Right ventricle myocardium inferior (tissue), 1 donor: Measurements from ENCODE around the gene TECTA. TPM values are rescaled to one million over a fixed set of nuclear protein-coding genes. Genes with fewer than 3 reads are reported as not detected.
"Not testable (repeated sequence)": the region's sequence is repeated elsewhere in the genome, so short reads cannot be mapped to it uniquely, and the experiment has no call there.

Experiments used
- ATAC-seq: fragments of 200-7000 bp; cut with Tn5 transposase; one replicate; pipeline ENCODE4 v1.9.1; 2020; ENCODE audit warnings: mild to moderate bottlenecking, moderate library complexity
- DNase-seq: peaks from one replicate; pipeline ENCODE4 v3.0.0; 2021; ENCODE audit errors: missing footprints
- intact Hi-C: fragments of 100-400 bp; cut with DNase I; formaldehyde crosslinking; loops from one replicate; pipeline ENCODE4 v1.11.0; 2022
- total RNA-seq: library from RNA; stranded (reverse); fragmentation: NEBNext Ultra II Directional; extraction: Animal tissue kit (Norgen Biotek cat#: 25700); gene quantifications from one replicate; pipeline ENCODE4 v1.2.1, GENCODE V29; 2021
- donor health status: DM: no; HTN: yes; CAD: no; lungs with severe emphysema.

TECTA gene
- total RNA-seq, 1 donor from 2014 or later, result 0.78 TPM

DNA sequence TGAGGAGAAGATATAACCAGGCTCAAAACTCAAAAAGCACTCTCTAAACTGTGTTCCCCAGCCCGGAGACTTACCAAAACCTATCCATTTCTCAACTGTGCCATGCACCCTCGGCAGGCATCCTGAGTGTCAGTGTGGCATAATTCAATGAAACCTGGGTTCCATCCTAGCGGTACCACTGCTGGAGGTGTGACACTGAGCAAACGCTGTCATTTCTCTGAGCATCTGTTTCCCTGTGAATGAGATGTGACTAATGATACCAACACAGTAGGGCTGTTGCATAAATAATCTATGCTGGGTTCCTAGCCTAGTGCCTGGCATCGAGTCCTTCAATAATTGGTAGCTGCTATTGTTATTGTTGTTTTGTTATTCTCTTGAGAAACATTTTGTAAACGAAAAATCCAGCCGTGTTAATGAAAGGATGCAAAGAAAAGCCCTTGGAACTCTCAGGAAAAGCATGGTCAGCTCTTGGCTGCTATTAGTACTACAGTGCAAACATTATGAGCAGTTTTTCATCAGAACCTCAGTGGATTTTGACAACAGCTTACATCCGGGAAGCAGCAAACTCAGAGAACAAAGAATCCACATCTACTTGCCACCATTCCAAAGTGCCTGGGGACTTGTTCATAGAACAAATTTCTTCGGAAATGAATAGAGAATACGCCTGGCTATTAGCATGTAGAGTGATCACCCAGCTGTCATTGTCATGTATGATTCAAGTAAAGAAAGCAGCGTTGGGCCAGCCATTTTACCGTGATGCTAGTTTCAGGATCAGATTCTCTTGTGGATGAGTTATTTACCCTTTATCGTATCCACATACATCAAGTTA, 53.7 kb downstream of the TECTA start:
- ATAC-seq (no peak), DNase-seq (no peak)
- intact Hi-C loops, result no loop called here

DNA sequence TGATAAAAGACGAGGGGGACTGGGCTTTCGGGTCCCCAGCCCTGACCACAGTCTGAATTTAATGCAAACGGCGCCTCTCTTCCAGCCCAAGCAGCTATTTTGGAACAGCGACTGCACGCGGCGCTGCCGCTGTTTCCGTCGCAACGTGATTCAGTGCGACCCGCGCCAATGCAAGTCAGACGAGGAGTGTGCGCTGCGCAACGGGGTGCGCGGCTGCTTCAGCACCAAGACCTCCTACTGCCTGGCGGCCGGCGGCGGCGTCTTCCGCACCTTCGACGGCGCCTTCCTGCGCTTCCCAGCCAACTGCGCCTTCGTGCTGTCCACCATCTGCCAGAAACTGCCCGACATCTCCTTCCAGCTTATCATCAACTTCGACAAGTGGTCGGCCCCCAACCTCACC, 56.7 kb downstream of the TECTA start:
- intact Hi-C loops, result no loop called here
- DNase-seq (no peak), ATAC-seq (no peak)

DNA sequence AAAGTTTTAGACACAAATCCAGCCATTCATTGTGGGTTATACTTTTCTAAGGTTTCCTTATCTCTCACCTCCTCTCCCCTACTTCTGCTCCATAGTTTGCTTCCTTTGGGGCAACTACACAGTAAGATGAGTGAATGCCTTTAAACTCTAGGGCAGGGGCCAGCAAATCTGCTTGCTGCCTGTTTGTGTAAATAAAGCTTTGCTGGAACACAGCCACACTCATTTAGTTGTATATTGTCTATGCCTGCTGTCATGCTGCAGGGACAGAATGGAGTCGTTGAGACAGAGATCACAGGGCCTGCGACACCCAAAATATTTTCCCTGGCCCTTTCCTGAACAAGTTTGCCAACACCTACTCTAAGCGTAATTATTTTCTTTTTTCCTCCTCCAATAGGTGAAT, 58.7 kb downstream of the TECTA start:
- no peak for ATAC-seq
- intact Hi-C loops, result no loop called here
- DNase-seq, result no peak

DNA sequence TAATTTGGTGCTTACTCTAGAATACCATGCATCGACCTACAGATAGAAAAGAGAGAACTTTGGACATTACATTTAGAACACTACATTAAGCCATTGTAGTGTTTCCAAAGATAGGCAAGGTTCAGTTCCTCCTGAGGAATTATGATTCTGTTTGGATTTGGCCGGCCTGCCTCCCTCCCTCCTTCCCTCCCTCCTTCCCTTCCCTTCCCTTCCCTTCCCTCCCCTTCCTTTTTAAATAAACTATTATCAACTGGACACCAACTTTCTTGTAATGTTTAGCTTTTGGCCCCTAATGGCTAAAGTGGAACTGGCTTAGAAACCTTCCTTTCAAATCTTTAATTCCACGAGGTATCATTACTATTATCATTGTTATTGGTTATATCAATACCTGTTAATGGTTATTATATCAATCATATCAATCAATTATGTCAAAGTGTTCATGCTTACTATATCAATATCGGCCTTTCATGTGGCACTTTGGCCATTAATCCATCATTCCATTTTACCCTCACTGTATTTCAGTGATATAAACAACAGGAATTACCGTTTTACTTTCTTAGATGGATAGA, 60.4 kb downstream of the TECTA start:
- ATAC-seq (no peak), DNase-seq (no peak)
- intact Hi-C loops, result no loop called here

DNA sequence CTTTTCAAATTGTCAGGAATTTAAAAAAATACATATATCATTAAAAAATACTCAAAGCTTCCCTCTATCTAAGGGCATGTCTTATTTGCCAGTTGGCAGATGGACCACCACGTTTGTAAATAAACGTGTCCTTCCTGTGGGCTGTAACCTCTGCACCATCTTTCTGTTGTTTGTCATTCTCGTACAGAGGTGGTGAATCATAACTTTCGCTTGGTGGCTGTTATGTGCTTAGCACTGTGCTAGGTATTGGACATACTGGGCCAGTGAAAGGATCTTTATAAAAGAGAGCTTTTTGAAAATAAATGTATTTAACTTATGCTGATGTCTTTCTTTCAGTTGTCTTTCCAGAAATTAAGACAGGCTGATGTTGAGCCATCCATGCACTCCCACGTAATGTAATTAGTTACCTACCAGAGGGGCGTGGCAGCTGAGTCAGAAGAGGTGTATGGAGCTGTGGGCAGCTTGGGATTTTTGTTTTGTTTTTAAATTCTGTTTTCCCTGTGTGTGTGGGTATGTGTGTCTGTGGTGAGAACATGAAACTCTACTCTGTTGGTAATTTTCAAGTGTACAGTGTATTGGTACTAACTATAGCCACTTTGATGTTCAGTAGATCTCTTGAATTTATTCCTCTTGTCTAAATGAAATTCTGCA, 62.7 kb downstream of the TECTA start:
- ATAC-seq (no peak), DNase-seq (no peak)
- intact Hi-C loops, result no loop called here

DNA sequence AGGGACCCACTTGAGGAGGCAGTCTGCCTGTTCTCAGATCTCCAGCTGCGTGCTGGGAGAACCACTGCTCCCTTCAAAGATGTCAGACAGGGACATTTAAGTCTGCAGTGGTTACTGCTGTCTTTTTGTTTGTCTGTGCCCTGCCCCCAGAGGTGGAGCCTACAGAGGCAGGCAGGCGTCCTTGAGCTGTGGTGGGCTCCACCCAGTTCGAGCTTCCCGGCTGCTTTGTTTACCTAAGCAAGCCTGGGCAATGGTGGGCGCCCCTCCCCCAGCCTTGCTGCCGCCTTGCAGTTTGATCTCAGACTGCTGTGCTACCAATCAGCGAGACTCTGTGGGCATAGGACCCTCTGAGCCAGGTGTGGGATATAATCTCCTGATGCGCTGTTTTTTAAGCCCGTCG, 76.6 kb downstream of the TECTA start:
- intact Hi-C loops, ATAC-seq, DNase-seq: not testable (repeated sequence)

DNA sequence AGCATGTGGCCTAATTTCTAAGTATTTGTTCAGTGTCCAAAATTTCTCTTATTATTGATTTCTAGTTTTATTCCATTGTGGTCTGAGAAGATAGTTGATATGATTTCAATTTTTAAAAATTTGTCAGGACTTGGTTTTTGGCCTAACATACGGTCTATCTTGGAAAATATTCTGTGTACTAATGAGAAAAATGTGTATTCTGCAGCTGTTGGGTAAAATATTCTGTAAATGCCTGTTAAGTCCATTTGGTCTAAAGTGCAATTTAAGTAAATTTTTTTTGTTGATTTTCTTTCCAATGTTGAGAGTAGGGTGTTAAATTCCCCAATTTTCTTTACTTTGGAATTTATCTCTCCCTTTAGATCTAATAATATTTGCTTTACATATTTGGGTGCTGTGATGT, 78.3 kb downstream of the TECTA start:
- DNase-seq (no peak), ATAC-seq (no peak)
- intact Hi-C loops, result no loop called here

DNA sequence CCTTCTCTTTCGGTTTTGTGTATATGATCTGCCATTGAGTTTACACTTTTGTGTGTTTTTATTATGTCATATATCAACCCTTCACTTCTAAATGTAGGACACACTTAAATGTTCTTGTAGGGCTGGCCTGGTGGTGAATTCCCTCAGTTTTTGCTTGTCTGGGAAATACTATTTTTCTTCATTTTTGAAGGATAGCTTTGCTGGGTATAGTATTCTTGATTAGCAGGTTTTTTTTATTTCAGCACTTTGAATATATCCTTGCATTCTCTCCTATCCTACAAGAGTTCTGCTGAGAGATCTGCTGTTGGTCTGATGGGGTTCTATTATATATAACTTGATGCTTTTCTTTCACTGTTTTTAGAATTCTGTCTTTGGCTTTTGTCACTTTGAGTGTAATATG, 79.1 kb downstream of the TECTA start:
- no peak for ATAC-seq
- intact Hi-C loops, result no loop called here
- DNase-seq, result no peak

DNA sequence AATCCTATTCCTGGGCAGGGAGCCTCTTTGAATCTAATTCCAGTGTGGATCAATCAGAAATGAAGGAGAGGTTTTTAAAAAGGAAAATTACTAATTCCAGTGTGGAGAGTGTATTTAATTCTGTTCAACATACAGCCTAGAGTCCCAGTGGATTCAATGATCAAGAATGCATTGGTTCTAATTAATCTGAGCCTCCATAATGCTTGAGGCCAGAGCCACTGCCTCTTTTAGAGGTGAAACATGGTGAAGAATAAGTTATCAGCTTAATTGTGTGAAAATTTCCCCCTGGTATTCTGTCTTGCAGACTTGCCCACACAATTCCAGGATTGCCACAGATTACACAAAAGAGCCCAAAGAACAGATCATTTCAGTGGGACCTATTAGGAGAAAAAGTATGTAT, 87.7 kb downstream of the TECTA start:
- intact Hi-C loops, result no loop called here
- ATAC-seq (no peak), DNase-seq (no peak)

DNA sequence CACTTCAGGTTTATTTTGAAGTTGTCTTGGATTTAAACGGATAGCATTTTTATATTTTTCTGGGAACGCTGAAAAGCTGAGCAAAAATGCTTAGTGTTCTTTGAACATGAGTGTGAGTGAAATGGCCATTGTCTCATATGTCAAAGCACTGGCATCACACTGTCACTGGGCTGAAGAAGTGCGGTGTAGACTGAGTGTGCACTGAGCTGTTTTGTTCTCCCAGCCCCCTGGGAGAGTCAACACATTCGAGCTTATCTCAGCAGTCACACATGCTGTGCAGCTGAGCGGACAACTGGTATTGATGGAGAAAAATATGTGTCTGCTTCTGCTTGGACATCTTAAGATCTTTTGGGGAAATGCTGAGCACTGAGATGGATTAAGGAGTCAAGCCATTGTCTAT, 90.8 kb downstream of the TECTA start:
- DNase-seq (no peak), ATAC-seq (peak; percentile 42)
- intact Hi-C loops, result loop anchor here (5.0 to 10.0 kb wide), 2 partner anchors 75 to 257 kb away; no protein-coding TSS in a partner anchor

DNA sequence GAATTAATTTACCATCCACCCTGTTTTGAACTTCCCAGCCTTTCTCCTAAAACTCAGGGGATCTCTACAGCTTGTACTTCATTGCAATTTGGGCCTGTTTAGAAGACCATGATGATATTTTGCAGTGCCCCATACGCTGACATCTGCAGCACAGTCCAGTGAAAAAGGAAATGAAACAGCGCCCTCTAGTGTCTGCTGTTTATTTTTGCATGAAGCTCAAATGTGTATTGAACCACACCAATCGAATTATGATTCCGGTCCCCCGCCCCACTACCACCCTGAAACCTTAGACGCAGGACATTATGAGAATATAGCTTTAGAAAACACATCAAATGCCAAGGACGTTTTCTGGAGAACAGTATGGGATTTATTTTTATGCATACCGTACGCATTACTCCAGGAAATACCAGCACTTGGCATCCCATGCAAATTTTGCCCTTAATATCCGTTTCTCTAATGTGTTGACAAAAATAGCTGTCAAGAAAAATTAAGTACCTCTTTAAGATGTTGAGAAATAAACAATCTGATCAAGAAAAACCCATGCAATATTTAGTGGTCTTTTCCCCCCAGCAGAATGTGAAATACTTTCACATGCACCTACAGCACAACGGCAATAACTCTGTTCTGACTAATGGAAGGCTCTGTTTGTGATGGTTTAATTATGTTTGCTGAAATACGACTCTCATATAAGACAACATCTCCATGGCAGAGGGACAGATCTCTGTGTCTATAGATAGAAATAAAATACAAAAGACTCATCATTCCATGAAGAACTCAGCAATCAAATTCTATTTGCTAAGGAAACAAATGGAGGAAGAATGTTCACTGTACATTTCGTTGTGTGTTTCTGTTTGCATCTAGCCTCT, 93.9 kb downstream of the TECTA start:
- intact Hi-C loops, result loop anchor here (2.0 to 10.0 kb wide), 3 partner anchors 78 to 684 kb away; partner anchors contain the start of gene GRIK4
- DNase-seq (no peak), ATAC-seq (peak; percentile 79)

DNA sequence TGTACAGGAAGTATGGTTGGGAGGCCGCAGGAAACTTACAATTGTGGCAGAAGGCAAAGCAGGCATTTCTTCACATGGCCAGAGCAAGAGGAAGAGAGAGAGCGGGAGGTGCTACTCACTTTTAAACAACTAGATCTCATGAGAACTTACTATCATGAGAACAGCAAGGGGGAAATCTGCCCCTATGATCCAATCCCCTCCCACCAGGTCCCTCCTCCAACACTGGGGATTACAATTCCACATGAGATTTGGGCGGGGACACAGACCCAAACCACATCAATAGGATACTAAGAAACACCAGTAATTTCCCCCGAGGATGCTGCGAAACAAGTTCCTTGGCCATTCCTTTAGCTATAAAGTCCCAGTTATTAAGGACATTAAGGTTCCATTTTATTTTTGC, 97.4 kb downstream of the TECTA start:
- intact Hi-C loops, result loop anchor here (10.0 kb wide), 1 partner anchor 264 kb away; no protein-coding TSS in a partner anchor
- ATAC-seq, result no peak
- DNase-seq, result no peak

DNA sequence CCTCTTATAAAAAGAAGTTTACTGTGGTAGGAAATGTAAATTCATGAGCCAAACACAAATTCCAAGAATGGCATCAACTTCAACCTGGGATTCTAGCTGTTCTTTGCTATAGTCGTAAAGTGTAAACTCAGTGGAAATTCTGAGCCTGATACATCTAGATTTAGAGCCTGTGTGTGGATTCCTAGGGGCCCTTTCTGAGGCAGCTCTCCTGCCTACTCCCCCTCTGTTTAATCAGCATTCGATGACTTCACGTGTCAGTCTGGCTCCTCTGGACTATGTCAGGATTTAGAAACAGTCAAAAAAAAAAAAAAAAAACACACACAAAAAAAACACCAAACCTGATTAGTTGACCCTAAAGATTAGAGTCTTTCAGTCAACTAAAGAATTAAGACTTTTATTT, 98.5 kb downstream of the TECTA start:
- ATAC-seq (no peak), DNase-seq (no peak)
- intact Hi-C loops, result loop anchor here (10.0 kb wide), 1 partner anchor 265 kb away; no protein-coding TSS in a partner anchor

DNA sequence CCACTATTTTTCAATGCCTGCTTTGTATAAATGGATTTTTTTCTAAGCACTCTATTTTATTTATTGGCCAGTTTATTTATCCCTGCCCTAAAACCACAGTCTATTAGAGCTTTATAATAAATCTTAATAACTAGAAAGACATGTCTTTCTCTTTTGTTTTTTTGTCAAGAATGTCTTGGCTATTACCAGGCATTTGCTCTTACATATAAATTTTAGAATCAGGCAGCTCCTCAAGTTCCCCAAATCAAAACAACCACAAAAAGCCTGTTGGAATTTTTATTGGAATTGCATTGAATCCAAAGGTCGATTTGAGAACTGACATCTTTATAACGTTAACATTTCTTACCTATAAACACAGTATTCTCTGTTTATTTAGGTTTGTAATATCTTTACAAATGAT, 105.8 kb downstream of the TECTA start:
- no peak for ATAC-seq
- intact Hi-C loops, result no loop called here
- DNase-seq, result no peak

DNA sequence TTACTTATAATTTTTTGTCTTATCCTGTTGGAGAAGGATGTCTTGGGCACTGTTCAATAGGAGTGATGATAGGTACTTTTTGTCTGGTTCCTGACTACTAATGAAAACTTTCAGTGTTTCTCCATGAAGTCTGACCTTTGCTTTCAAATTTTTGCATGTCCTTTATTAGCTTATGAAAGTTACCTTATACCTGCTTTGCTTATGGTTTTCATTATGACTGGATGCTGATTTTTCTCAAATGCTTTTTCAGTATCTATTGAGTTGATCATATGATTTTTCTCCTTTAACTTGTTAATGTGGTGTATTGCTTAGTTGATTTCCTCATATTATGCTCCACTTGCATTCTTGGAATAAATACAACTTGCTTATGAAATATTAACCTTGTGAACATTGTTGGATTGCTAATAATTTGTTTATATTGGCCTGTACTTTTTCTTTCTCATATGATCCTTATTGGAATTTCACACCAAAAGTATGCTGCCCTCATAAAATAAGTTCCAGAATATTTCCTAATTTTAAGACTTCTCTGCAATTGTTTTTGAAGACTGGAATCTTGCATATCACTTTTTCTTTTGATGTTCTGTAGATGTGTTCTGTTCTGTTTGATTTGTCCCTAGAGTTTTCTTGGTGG, 106.6 kb downstream of the TECTA start:
- DNase-seq, result no peak
- intact Hi-C loops, result no loop called here
- no peak for ATAC-seq

DNA sequence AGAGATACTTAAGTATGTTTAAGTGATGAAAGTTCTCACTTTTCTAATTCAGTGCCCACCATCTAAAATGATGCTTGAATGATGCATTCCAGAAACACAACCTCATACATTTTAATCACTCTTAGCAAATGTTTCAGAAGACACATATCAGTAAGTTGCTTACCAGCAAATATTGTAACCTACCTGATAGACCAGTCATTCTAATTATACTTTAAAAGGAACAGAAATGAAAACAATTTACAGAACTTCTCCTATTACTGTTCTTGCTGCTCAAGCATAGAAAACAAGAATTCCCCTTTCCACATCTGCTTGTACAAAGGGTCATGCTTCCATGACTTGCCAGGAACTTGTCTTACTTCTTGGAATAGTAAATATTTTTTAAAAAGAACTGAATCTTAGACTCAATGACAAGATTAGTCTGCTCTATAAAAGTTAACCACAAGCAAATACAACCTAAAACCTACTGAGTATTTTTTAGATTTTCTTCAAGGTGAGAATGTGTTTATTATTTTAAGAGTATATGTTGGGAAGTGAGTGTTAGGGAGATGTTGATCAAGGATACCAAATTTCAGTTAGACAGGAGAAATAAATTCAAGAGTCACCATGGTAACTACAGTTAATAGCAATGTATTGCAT, 109.5 kb downstream of the TECTA start:
- no peak for ATAC-seq
- DNase-seq, result no peak
- intact Hi-C loops, result no loop called here

DNA sequence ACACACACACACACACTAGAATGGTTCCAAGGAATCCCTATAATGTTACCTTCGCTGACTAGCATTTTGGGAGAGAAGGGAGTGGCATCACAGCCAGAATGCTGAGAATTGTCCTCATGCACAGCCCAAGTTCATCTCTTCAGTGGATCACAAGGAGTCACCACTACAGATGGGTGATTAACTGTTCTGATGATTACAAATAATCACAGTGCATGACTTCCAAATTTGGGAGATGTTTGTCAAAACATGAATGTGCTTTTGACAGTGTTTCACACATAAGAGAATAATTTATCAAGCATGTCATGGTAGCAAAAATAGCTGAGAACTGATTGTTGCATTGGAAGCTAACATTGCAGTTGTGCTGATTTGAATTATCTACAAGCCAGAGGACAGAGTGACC, 110.6 kb downstream of the TECTA start:
- DNase-seq (no peak), ATAC-seq (no peak)
- intact Hi-C loops, result no loop called here
